GM12878 (cell line): ENCODE data around the gene UNC119. TPM values are rescaled to one million over a fixed set of nuclear protein-coding genes. Genes with fewer than 3 reads are reported as not detected.

ENCODE experiments used
- ATAC-seq: fragments of 200-7000 bp; cut with Tn5 transposase; 3 replicates; pipeline ENCODE4 v1.9.1; 2020; ENCODE audit warnings: mild to moderate bottlenecking, moderate library complexity
- BruUV-seq: library from RNA; stranded (reverse); fragments of 400-500 nt; replicated peaks from 2 replicates; lab custom pipeline; 2021; lab: Mats Ljungman, UMichigan
- CTCF ChIA-PET: fragments of 300-600 bp; sonication (Branson Sonifier 250); formaldehyde crosslinking; extraction: SDS; loops from one replicate; lab custom pipeline; 2021; ENCODE audit warnings: inconsistent platforms; lab: Yijun Ruan, JAX
- POLR2A ChIA-PET: fragments of 350-600 bp; formaldehyde crosslinking; extraction: SDS; loops from one replicate; lab custom pipeline; 2021; ENCODE audit warnings: inconsistent platforms; lab: Charles Lee
- RAD21 ChIA-PET: fragments of 300-600 bp; sonication (Branson Sonifier 250); formaldehyde crosslinking; loops from one replicate; lab custom pipeline; 2023; ENCODE audit warnings: antibody characterized with exemption; ENCODE audit not compliant: unreplicated experiment; lab: Charles Lee
- SMC1A ChIA-PET: fragments of 300-600 bp; sonication (Branson Sonifier 250); formaldehyde crosslinking; loops from one replicate; lab custom pipeline; 2023; ENCODE audit not compliant: unreplicated experiment, uncharacterized antibody; lab: Charles Lee
- DNase-seq: peaks from one replicate; pipeline ENCODE4 v3.0.0-alpha.2; 2011; ENCODE audit warnings: low read depth, low spot score
- FAIRE-seq: peaks from 3 replicates; lab custom pipeline; 2011; peaks lifted over from hg19 to GRCh38; lab: Jason Lieb, UNC
- H2AFZ ChIP-seq: 2 replicates; pipeline ENCODE4 v1.6.0; 2011; ENCODE audit warnings: low read depth, low read length, control low read depth; ENCODE audit not compliant: control insufficient read depth
- H3K27ac ChIP-seq: 2 replicates; pipeline ENCODE4 v1.5.1; 2011; ENCODE audit warnings: control low read depth; ENCODE audit not compliant: control insufficient read depth, insufficient read depth
- H3K27me3 ChIP-seq, 2 experiments: replicated peaks in 1 of 2; 2 replicates each; pipeline versions ENCODE4 v1.6.0 to v1.6.1; 2011; ENCODE audit warnings: low read length in 1 of 2; ENCODE audit not compliant: control insufficient read depth in 2 of 2, insufficient read depth in 2 of 2
- H3K36me3 ChIP-seq, 2 experiments: 2 replicates each; pipeline ENCODE4 v1.5.1; 2011; ENCODE audit warnings: low read length in 1 of 2; ENCODE audit not compliant: control insufficient read depth in 2 of 2, insufficient read depth in 2 of 2
- H3K4me1 ChIP-seq: 2 replicates; pipeline ENCODE4 v1.6.1; 2011; ENCODE audit warnings: mild to moderate bottlenecking, low read length, moderate library complexity, mixed read lengths; ENCODE audit not compliant: control insufficient read depth, insufficient read depth
- H3K4me2 ChIP-seq: 2 replicates; pipeline ENCODE4 v1.6.0; 2011; ENCODE audit warnings: control low read depth; ENCODE audit not compliant: control insufficient read depth, insufficient read depth
- H3K4me3 ChIP-seq: fragments of 200-600 bp; sonication (generic); 2 replicates; pipeline ENCODE4 v1.5.1; 2016
- H3K79me2 ChIP-seq: 2 replicates; pipeline ENCODE4 v1.6.0; 2011; ENCODE audit warnings: low read length; ENCODE audit not compliant: control insufficient read depth, insufficient read depth
- H3K9ac ChIP-seq: 2 replicates; pipeline ENCODE4 v1.8.0; 2011; ENCODE audit warnings: low read length, control low read depth, mixed read lengths; ENCODE audit not compliant: control insufficient read depth, insufficient read depth
- H3K9me3 ChIP-seq: replicated peaks from 3 replicates; pipeline ENCODE4 v1.5.1; 2011; ENCODE audit warnings: mild to moderate bottlenecking, low read length; ENCODE audit not compliant: control insufficient read depth, insufficient read depth
- H4K20me1 ChIP-seq: 2 replicates; pipeline ENCODE4 v1.6.0; 2011; ENCODE audit not compliant: control insufficient read depth, insufficient read depth
- IRF3 ChIP-seq: fragments of 450-650 bp; IDR thresholded peaks from 2 replicates; pipeline ENCODE4 v1.6.1; 2014; ENCODE audit warnings: mild to moderate bottlenecking
- SMAD1 ChIP-seq: fragments of 450-650 bp; IDR thresholded peaks from 2 replicates; pipeline ENCODE4 v1.6.1; 2018; ENCODE audit warnings: mild to moderate bottlenecking, low read depth; ENCODE audit not compliant: partially characterized antibody
- WGBS: methylation state at CpG from one replicate; pipeline ENCODE4 v1.1.6; 2016; ENCODE audit warnings: low lambda C conversion rate; ENCODE audit not compliant: insufficient replicate concordance, insufficient coverage; ENCODE audit errors: missing lambda C conversion rate; 5-methylcytosine and 5-hydroxymethylcytosine counted together
- in situ Hi-C: fragments of 300-500 bp; cut with MboI; formaldehyde crosslinking; loops from 9 replicates; pipeline ENCODE4 v1.14.3; 2018; ENCODE audit warnings: mixed read lengths
- intact Hi-C: fragments of 100-400 bp; cut with micrococcal nuclease; formaldehyde crosslinking; loops from one replicate; pipeline ENCODE4 v1.14.2; 2022; ENCODE audit not compliant: unreplicated experiment
- polyA plus RNA-seq, 11 experiments: library from polyadenylated mRNA; depleted of rRNA in 4 of 11; unstranded in 6 of 11; stranded (reverse) in 5 of 11; fragments of >200 nt; fragmentation: Nextera tagmentation in 4 of 11; fragmentation: Illumina TruSeq in 1 of 11; extraction: Ambion mirVana in 4 of 11; extraction: Trizol in 1 of 11; gene quantifications; 1 replicate in 1 of 11; 2 replicates in 10 of 11; pipeline versions ENCODE4 v1.2.1 to v1.2.3, GENCODE V29; 2011 to 2016; ENCODE audit warnings: inconsistent platforms in 2 of 11, missing spikeins in 2 of 11, low read depth in 1 of 11
- total RNA-seq, 4 experiments: library from RNA; depleted of rRNA in 3 of 4; stranded (reverse); fragments of >200 nt in 3 of 4; fragmentation: Illumina TruSeq in 1 of 4; extraction: Trizol in 1 of 4; gene quantifications; 2 replicates each; pipeline versions ENCODE4 v1.2.1 to v1.2.3, GENCODE V29; 2013 to 2021

The UNC119 gene
- total and polyA plus RNA-seq, 10 of the 15 experiments (the other 5 are each of a cell fraction or from before 2014, with no cell fraction given): 2.7 to 436 (median 57.8) TPM

- Histone ChIP-seq H3K9me3 (no peaks in the 10 kb centered on the region), H3K9ac (no peak overlapping the region), H3K4me3 (peak overlapping the region; percentile 43; the same call in 1 of the 2 replicates), H3K79me2 (peaks cover 20% of the 10 kb centered on the region), H2AFZ (no peak overlapping the region), H3K4me2 (no peak overlapping the region), H4K20me1 (no peaks in the 10 kb centered on the region), H3K36me3 (peaks cover 12 to 26% of the 10 kb centered on the region in 2 experiments), H3K27ac (peak overlapping the region; percentile 46), H3K4me1 (peaks cover 29% of the 10 kb centered on the region), H3K27me3 (no peaks in the 10 kb centered on the region)
- CTCF ChIA-PET: interaction anchor here (1.0 to 4.8 kb wide), 5 partner anchors 9 to 128 kb away, joined by 3 to 56 read pairs (median 6); no protein-coding TSS in a partner anchor
- no peak for DNase-seq
- POLR2A ChIA-PET: interaction anchor here (0.5 to 7.1 kb wide), 13 partner anchors 9 to 396 kb away, joined by 3 to 91 read pairs (median 7); partner anchors contain the start of genes BLTP2, PROCA1, SPAG5 and UNC119
- TF ChIP-seq IRF3 (no peak), SMAD1 (peak; percentile 19)
- SMC1A ChIA-PET: interaction anchor here (0.7 to 3.0 kb wide), 9 partner anchors 12 to 80 kb away, joined by 3 to 13 read pairs (median 4); no protein-coding TSS in a partner anchor
- ATAC-seq: no peak
- no peak for FAIRE-seq
- in situ Hi-C loops: no loop called here
- intact Hi-C loops: loop anchor here (2.0 kb wide), 1 partner anchor 21 kb away; the partner anchor contains the start of gene SPAG5
- RAD21 ChIA-PET: interaction anchor here (1.1 to 3.3 kb wide), 9 partner anchors 9 to 220 kb away, joined by 3 to 38 read pairs (median 4); partner anchors contain the start of genes BLTP2 and POLDIP2
- TSS peak; percentile 53 for BruUV-seq
- WGBS: 74% methylated on average over 3 of the region's 3 CpGs
Observed at GRCh38 chr17:28577466-28577824, 25.0 kb upstream of the UNC119 start.
